GM21619 (cell line): ENCODE results near the gene ITIH6.
"Not testable (repeated sequence)": the region's sequence is repeated elsewhere in the genome, so short reads cannot be mapped to it uniquely, and the experiment has no call there.

ENCODE experiments used
- ATAC-seq: cut with Tn5 transposase; IDR thresholded peaks from one replicate; pipeline ENCODE4 v1.9.1; 2021; ENCODE audit not compliant: unreplicated experiment

Gene ITIH6

GRCh38 chrX:54807524-54808108, 9.6 kb upstream of the ITIH6 start, which contains the start of gene MAGED2:
TSS of gene MAGED2 (plus strand) at chrX:54807745. CDS start at chrX:54809332, 1,587 bp downstream.
- ATAC-seq, result no peak

DNA sequence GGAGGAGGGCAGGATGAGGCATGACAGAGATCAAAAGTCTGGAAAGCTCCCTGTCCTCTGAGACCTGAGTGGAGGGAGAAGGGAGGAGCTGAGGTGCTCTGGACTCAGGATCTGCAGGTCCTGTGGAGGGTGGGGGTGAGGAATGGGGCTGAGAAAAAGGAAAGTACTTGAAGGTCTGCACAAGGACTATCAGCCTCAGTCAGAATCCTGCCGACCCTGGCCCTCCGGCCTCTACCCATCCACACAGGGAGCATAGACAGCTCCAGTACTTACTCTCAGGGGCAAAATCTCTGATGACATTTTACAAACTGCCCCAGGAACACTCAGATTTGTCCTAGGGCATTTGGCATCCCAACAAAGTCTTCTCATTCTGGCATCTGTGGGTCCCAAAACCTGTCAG, 991 bp upstream of the ITIH6 start:
- ATAC-seq, result no peak

- no peak for ATAC-seq
Measured at GRCh38 chrX:54794795-54795194, 3.3 kb downstream of the ITIH6 start.

DNA sequence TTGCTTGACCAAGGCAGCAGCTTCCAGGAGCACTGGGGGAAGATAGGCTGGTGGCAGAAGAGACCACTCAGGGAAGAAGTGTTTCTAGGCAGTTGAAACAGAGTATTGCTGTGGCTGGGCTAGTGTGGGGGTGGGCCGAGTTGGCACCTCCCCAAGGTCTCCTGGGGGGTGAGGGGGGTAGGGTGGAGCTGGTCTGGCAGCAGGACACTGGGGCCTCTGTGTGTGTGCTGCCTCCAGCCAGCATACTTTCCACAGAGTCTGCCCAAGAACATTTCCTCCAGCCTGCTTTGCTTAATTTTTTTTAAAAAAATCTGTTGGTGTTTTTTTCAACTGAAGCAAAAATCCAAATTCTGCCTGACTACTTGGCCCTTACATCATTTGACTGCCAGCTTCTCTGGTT, 4.0 kb downstream of the ITIH6 start:
- no peak for ATAC-seq

- not testable (repeated sequence) for ATAC-seq
Measured at GRCh38 chrX:54789405-54789804, 8.7 kb downstream of the ITIH6 start.

DNA sequence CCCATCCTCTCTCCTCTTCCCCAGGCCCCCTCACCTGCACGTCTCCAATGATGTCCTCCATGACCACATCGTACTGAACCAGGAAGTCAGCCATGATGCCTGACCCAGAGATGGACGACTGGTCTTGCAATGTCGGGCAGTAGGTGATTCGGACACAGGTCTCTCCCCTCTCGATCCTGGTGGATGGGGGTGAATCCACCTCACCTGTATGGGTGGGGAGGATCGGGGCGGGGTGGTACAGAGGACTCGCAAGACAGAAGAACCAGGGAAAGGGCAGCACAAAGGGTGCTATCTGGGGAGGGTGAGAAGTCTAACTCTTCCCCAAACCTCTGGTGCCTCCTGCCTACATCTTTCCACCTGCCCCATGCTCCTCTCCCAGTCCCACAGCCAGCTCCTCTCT, 9.6 kb downstream of the ITIH6 start:
- ATAC-seq, result no peak

DNA sequence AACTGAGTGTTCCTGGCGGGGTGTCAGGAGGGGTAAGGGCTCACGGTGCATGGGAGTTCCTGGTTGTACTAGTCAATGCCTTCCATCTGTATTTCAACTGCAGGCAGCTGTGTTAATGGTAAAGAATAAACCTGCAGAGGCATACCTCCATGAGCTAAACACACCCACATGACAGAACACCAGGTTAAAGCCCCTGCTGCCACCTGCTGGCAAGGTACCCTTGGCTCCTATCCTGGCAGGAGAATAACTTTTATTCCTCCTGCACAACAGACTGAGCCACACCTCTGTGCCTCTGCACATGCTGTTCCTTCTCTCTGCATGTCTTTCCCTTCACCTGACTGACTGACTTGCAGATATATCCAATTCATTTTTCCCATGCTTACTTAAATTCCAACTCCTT, 11.1 kb downstream of the ITIH6 start:
- no peak for ATAC-seq

DNA sequence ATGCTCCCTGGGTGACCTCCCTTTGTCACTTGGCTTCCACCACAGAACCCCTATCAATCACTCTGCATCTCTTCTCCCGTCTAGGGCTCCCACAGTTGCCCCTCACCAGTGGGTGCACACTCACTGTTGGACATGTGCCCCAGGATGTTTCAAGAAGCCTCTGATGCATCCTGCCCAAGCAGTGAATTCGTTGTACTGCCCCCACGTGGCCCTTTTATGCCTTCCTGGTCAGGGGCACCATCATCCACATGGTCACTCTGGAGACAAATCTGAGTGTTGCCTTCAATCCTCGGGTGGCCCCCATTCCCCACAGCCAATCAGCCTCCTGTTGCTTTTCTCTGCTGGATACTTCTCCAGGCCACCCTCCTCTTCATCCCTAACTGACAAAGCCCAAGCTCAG, 12.2 kb downstream of the ITIH6 start:
- ATAC-seq, result no peak

GRCh38 chrX:54776987-54777672, 20.9 kb downstream of the ITIH6 start:
- ATAC-seq, result no peak

- ATAC-seq, result no peak
Measured at GRCh38 chrX:54776061-54776460, 22.0 kb downstream of the ITIH6 start.

- ATAC-seq, result not testable (repeated sequence)
Measured at GRCh38 chrX:54774391-54775094, 23.5 kb downstream of the ITIH6 start.

DNA sequence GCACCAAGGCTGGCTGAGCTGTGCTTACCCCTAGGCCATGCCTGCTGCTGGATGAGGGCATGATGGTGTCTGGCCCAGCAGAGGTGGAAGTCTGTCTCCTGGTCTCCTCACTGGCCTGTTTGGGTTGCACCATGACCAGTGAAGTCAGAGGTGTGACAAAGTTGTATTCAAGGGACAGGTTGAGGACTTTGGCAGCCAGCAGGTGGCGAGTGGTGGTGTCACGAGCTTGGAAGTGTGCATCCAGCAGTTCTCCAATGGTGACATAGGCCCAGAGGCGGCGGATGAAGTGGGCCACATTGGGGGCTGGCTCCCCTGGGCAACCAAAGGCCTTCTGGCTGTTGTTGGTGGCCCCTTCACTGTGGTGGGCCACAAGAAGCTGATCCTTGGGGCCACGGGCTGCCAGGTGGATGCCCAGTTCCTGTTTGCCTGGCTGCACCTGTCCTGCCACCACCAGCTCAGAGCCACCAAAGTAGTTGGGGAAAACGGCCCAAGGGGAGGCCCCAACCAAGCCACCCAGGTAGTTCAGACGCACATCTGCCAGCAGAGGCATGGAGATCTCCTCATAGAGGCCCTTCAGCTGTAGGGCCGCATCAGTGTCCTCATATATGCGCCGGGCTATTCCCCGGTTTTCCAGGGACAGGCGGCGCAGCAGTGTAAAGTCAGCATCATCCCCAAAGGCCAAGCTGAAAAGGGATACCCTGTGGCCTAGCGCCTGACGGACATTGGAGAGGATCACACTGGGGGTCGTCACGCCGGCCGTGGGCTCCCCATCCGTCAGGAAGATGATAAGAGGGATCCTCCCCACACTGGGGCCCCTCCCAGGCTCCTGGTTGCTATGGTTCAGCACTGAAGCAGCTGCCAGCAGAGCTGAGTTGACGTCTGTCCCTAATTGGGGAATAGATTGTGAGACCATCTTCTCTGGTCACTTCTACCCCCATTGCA, 39.7 kb downstream of the ITIH6 start:
- ATAC-seq, result no peak

DNA sequence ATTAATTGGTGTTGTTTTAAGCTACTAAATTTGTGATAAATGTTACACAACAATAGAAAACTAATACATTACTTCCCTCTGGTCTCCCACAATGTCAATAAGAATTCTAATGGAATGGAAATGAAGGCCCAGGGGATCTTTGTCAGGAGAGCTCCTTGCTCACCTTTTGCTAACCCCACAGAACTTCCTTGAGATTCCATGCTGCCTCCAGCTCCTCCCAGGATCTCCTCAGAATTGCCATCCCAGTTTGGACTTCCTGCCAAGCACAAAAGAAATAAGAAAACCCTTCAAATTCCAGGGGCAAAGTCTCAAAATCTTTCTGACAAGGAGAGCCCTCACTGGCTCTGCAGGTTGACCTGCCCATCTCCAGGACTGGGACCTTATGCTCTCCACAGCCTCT, 43.2 kb downstream of the ITIH6 start:
- no peak for ATAC-seq

DNA sequence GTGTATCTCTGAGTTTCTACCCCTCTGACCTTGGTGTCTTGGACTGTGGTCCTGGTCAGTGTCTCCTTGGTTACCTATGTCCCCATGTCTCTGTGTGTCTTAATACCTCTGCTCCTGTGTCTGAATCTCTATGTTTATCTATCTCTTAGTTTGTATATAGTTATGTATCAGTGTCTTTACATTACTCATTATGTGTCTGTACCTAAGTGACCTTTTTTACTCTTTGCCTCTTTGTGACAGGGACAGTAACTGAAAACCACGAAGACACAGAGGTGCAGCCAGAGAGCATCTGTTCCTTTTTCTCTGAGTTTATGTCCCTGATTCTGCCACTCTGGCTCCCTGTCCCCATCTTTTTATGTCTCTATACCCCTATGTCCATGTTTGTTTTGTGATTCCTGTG, 49.4 kb downstream of the ITIH6 start:
- ATAC-seq, result no peak

DNA sequence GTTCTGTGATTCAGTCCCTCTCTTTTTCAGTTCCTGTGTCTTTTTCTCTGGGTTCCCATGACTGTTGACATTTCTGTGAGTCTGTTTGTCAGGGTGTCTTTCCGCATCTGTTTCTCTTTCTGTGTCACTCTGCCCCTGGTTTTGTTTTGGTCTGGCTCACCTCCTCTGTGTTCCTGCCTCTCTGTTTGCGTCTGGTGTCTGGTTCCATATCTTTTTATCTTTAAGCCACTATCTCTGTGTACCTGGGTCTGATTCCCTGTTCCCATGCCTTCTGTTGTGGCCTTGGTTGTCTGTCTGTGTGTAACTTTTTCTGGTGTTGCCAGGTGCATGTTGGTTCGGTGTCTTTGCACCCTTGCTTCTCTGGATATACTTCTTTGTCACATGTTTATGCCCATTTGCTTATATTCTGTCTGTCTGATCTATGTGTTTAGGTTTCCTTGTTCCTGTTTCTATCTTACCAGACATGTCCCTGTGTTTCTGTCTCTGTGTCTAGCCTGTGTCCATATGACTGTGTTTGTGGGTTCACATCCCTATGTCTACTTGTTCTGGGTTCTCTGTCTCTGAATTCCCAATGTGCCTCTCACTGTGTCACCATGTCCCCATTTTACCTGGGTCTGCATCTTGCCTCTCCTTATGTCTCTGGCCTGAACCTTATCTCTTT, 50.2 kb downstream of the ITIH6 start:
- ATAC-seq, result no peak

- no peak for ATAC-seq
Measured at GRCh38 chrX:54746928-54747327, 51.1 kb downstream of the ITIH6 start.

- ATAC-seq, result no peak
Measured at GRCh38 chrX:54745676-54746075, 52.4 kb downstream of the ITIH6 start.

GRCh38 chrX:54738567-54738966, 59.5 kb downstream of the ITIH6 start:
- not testable (repeated sequence) for ATAC-seq

- ATAC-seq, result not testable (repeated sequence)
Measured at GRCh38 chrX:54736298-54736942, 61.6 kb downstream of the ITIH6 start.

DNA sequence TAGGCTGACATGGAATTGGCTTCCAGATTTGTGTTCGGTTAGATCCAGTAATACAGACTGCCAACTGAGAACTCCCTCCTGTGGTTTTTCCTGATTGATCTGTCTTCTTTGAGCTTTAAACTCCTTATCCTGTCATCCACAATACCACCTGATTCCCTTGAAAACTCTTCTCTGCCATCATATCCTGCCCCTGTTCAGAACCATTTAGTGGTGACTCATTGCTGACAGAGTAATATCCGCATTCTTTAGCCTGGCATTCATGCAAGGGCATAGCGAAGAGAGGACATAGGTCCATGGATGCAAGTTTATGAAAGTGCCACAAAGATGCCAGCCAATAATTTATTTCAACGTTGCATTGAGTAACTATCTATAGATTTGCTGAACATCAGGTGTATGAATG, 76.6 kb downstream of the ITIH6 start:
- ATAC-seq, result no peak
